ENCODE data around the gene SCYGR1.
"Not testable (repeated sequence)": the region's sequence is repeated elsewhere in the genome, so short reads cannot be mapped to it uniquely, and the experiment has no call there.

DNA sequence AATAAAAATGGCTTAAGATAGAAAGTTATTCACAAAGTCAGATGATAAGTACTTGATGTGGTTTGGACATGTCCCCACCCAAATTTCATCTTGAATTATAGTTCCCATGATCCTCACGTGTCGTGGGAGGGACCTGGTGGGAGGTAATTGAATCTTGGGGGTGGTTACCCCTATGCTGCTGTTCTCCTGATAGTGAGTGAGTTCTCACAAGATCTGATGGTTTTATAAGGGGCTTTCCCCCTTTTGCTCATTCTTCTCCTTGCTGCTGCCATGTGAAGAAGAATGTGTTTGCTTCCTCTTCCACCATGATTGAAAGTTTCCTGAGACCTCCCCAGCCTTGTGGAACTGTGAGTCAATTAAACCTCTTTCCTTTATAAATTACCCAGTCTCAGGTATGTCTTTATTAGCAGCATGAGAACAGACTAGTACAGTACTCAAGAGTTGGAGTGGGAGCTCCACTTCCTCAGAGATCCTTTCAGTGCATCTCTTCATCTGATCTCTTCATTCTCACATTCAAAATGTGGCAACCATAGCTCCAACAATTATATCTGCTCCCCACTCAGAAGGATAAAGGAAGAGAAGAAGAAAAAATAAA is 5.4 kb downstream of the SCYGR1 start:
- TF ChIP-seq, protein P1, sequence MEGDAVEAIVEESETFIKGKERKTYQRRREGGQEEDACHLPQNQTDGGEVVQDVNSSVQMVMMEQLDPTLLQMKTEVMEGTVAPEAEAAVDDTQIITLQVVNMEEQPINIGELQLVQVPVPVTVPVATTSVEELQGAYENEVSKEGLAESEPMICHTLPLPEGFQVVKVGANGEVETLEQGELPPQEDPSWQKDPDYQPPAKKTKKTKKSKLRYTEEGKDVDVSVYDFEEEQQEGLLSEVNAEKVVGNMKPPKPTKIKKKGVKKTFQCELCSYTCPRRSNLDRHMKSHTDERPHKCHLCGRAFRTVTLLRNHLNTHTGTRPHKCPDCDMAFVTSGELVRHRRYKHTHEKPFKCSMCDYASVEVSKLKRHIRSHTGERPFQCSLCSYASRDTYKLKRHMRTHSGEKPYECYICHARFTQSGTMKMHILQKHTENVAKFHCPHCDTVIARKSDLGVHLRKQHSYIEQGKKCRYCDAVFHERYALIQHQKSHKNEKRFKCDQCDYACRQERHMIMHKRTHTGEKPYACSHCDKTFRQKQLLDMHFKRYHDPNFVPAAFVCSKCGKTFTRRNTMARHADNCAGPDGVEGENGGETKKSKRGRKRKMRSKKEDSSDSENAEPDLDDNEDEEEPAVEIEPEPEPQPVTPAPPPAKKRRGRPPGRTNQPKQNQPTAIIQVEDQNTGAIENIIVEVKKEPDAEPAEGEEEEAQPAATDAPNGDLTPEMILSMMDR (IDR thresholded peaks at IDR 0.05), result not testable (repeated sequence)
- TF ChIP-seq POLR2A (IDR thresholded peaks at IDR 0.05; ENCODE audit: low read depth), result not testable (repeated sequence)

Data from esophagus muscularis mucosa (tissue), 3 donors.